22Rv1 (cell line): Measurements from ENCODE around the gene RAD23B.

Experiments
- H3K27ac ChIP-seq: fragments of 450-650 bp; 2 replicates; pipeline ENCODE4 v1.5.1; 2017
- CTCF ChIP-seq: fragments of 450-650 bp; IDR thresholded peaks from 2 replicates; pipeline ENCODE4 v1.5.1; 2017; ENCODE audit warnings: mild to moderate bottlenecking
- ZFX ChIP-seq: fragments of 450-650 bp; IDR thresholded peaks from 2 replicates; pipeline ENCODE4 v1.6.1; 2017; ENCODE audit warnings: antibody characterized with exemption, borderline replicate concordance

RAD23B gene

DNA sequence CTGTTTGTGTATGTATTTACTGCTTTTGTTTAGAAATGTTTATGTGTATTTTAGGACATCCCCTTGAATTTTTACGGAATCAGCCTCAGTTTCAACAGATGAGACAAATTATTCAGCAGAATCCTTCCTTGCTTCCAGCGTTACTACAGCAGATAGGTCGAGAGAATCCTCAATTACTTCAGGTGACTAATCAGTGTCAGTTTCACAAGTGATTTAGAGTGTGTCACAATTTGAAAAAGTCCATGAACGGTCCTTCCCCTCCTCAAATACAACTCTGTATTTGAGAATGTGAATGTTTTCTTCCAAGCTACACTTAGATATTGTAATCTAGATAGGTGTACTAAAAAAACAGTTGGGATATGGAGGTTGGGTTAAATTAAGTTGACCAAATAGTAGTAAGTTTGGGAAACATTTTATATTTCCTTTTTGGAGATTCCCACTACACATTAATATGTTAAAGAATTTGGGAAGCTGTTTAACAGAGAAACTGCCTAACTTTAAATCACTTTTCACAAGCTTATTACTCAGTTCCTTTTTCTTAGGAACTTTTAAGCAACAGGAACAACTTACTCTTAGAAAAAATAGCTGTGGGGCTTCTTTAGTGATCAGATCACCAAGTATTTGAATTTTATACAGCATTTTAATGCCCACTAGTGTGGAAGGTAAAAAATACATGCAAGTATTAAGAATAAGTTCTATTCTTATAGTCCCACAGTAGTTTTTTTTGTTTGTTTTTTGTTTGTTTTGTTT is 40.9 kb downstream of the RAD23B start:
- no peak for TF ChIP-seq CTCF
- TF ChIP-seq ZFX = no peak
- H3K27ac ChIP-seq = no peak overlapping the region

DNA sequence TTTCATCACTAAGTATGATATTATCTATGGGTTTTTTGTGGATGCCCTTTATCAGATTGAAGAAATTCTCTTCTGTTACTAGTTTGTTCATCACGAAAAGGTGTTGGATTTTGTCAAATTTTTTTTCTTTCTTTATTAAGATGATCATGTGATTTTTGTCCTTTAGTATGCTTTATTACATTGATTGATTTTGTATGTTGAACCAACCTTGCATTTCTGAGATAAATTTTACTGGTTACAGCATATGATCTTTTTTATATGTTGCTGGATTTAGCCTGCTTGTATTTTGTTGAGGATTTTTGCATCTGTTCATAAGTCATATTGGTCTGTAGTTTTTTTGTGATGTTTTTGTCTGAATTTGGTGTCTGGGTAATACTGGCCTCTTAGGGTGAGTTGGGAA is 42.8 kb downstream of the RAD23B start:
- no peak for TF ChIP-seq CTCF
- TF ChIP-seq ZFX = no peak
- no peak overlapping the region for H3K27ac ChIP-seq

DNA sequence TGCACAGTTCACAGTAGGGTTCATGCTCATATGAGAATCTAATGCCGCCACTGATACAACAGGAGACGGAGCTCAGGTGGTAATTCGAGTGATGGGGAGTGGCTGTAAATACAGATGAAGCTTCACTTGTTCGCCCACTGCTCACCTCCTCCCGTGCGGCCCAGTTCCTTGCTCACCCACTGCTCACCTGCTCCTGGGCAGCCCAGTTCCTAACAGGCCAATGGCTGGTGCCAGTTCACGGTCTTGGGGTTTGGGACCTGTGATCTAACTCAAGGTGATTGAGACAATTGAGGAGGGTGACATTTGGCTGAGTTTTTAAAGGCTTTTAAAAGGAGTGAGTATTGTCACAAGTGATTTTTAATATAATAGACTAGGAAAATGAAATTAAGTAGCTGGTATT is 45.4 kb downstream of the RAD23B start:
- TF ChIP-seq ZFX = no peak
- TF ChIP-seq CTCF = no peak
- no peak overlapping the region for H3K27ac ChIP-seq

DNA sequence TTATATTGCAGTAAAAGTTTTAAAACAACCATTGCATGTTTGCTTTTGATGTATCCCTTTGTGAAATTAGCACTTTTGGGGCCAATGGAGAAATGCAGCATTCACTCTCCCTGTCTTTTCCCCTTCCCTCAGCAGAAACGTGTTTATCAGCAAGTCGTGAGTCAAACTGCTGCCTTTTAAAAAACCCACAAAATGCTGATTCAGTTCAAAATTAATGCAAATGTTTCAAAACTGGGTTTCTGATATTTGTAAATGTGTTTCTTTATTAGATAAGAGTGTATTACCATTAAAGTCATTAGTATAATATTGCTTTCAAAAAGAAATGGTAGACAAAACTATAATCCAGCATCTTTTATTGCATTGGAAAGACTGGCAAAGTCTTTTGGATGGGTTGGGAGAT is 47.3 kb downstream of the RAD23B start:
- TF ChIP-seq ZFX = no peak
- no peak for TF ChIP-seq CTCF
- no peak overlapping the region for H3K27ac ChIP-seq

GRCh38 chr9:107332883-107333282 is 49.8 kb downstream of the RAD23B start:
- no peak overlapping the region for H3K27ac ChIP-seq
- TF ChIP-seq ZFX = no peak

DNA sequence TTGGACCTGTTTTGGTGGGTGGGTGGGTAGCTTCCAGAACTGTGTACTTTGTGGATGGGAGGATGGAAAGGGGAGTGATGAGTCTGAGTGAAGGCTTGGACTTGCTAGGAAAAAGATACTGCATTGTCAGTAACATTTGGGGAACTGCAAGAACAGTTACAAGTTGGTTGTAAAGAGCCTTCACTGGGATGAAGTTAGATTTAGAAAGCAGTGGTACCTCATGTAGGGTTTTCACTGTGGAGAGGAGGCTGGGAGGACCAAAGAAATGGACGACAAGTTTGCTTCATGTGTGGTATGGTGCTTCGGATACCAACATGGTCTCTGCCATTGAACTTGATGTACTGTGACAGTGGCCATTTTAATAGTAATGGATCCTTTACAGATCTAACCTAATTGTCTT is 50.3 kb downstream of the RAD23B start:
- no peak for TF ChIP-seq ZFX
- no peak for TF ChIP-seq CTCF
- H3K27ac ChIP-seq = no peak overlapping the region

DNA sequence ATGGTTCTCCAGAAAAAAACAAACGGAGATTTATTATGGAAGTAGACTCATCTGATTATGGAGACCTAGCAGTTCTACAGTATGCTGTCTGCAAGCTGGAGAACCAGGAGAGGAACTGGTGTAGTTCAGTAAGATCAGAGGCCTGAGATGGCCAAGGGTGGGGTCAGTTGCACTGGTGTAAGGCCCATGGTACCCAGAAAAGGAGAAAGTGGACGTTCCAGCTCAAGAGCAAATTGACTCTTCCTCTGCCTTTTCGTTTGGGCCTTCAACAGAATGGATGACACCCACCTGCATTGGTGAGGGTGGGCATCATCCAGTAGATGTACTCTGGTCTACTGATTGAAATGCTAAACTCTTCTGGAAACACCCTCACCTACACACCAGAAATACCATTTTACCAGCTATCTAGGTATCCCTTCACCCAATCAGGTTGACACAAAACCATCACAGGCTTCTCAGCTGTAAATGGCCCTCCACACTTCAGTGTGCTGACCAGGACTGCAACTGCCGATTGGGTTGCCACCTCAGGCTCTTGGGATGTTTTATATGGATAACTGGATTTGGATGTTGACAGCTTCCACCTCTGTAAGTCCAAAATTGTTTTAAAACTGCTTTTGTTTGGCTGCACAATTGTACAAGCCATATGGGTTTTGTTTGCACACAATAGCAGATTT is 51.2 kb downstream of the RAD23B start:
- H3K27ac ChIP-seq = no peak overlapping the region
- TF ChIP-seq ZFX (no peak), CTCF (no peak)
